ENCODE results near the gene LRRFIP1. TPM values are rescaled to one million over a fixed set of nuclear protein-coding genes. Genes with fewer than 3 reads are reported as not detected.

LRRFIP1 gene
- total and polyA plus RNA-seq, 4 experiments from 2014 or later: 88.0 to 198 (median 117) TPM

DNA sequence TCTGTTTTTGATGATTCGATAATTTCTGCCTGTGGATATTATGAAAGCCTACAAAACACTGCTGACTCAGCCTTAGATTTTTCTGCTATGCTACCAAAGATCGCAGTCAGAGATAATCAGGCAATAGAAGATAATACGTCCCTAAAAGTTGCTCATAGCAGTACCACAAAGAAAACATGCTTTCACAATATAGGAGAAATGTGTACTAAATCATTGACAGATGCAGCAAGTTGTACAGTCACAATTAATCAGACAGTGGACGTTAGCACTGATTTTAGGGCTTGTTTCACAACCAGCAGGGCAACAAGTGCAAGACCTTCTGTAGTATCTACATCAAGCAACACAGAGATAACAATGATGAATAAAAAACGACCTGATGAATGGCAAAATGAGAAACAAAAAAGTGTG lies 190.7 kb downstream of the LRRFIP1 start:
- Histone ChIP-seq H3K27ac (ENCODE audit: low read depth, low read length) (no peak overlapping the region), H3K4me1 (ENCODE audit: insufficient read depth, low read length) (no peaks in the 10 kb centered on the region), H3K9me3 (ENCODE audit: control insufficient read depth in 1 of 2, low read length in 2 of 2) (no peaks in the 10 kb centered on the region), H3K36me3 (ENCODE audit: insufficient read depth, low read length) (no peaks in the 10 kb centered on the region), H3K27me3 (ENCODE audit: insufficient read depth, low read length) (no peaks in the 10 kb centered on the region), H3K4me3 (ENCODE audit: low read length in 2 of 2) (no peak overlapping the region)
- no peak for DNase-seq
- H3K36me3 Mint-ChIP-seq: no peaks in the 10 kb centered on the region
- peaks cover 0 to 11% (median 4%) of the 10 kb centered on the region in 4 donors for H3K4me1 Mint-ChIP-seq
- intact Hi-C loops (cut with micrococcal nuclease): no loop called here
- ChIA-PET CTCF (ENCODE audit: partially characterized antibody) (no interaction called here), POLR2A (ENCODE audit: partially characterized antibody) (no interaction called here)
- no peak overlapping the region for H3K27ac Mint-ChIP-seq
- no peaks in the 10 kb centered on the region for H3K27me3 Mint-ChIP-seq
- H3K4me3 Mint-ChIP-seq: no peak overlapping the region
- H3K9me3 Mint-ChIP-seq: no peaks in the 10 kb centered on the region

DNA sequence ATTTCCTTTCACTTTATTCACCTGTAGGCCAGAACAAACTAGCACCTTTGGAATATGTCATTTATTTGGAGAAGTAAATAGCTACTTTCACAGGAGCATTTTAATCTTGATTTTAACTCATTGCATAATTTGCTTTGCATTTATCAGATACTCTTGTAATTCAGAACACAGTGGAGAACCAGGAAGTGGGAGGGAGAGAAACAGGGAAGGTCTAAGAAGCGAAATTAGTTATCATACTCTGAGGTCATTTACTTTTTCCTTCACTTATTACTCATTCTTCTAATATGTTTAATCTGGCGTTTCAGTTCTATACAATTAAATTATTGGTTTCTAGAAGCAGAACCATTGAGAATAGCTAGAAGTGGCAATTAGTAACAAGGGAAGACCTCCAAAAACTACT lies 191.8 kb downstream of the LRRFIP1 start:
- no peak overlapping the region for H3K4me3 ChIP-seq (ENCODE audit: low read length in 2 of 2)
- no peaks in the 10 kb centered on the region for H3K36me3 ChIP-seq (ENCODE audit: insufficient read depth, low read length)
- no peaks in the 10 kb centered on the region for H3K27me3 ChIP-seq (ENCODE audit: insufficient read depth, low read length)
- no peaks in the 10 kb centered on the region for H3K9me3 ChIP-seq (ENCODE audit: control insufficient read depth in 1 of 2, low read length in 2 of 2)
- Mint-ChIP-seq H3K9me3 (no peaks in the 10 kb centered on the region), H3K36me3 (no peaks in the 10 kb centered on the region), H3K4me1 (peaks cover 0 to 11% (median 4%) of the 10 kb centered on the region in 4 donors), H3K27me3 (no peaks in the 10 kb centered on the region), H3K4me3 (peak overlapping the region in 1 of 8 donors; percentile 23), H3K27ac (no peak overlapping the region)
- H3K4me1 ChIP-seq (ENCODE audit: insufficient read depth, low read length): no peaks in the 10 kb centered on the region
- no peak for DNase-seq
- no peak overlapping the region for H3K27ac ChIP-seq (ENCODE audit: low read depth, low read length)
- intact Hi-C loops (cut with micrococcal nuclease): no loop called here
- ChIA-PET CTCF (ENCODE audit: partially characterized antibody) (no interaction called here), POLR2A (ENCODE audit: partially characterized antibody) (no interaction called here)

DNA sequence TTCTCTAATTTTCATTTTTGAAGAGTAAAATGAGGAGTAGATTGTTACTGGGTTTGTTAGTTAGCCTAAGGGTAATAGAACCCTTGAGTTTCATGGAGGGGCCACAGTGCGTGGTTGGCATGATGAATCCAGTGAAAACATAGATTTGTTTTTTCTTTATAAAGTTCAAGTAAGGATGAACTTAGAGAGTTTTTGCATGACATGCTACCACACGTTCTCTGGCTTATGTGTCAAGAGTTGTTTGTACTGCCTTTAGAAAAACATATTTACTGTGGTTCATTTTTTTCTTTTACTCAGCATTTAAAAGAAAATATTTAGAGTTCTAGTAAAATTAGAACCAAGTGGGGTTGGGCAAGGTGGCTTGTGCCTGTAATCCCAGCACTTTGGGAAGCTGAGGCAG lies 193.0 kb downstream of the LRRFIP1 start:
- Histone ChIP-seq H3K4me3 (ENCODE audit: low read length in 2 of 2) (no peak overlapping the region), H3K36me3 (ENCODE audit: insufficient read depth, low read length) (no peaks in the 10 kb centered on the region), H3K9me3 (ENCODE audit: control insufficient read depth in 1 of 2, low read length in 2 of 2) (no peaks in the 10 kb centered on the region), H3K27ac (ENCODE audit: low read depth, low read length) (no peak overlapping the region), H3K4me1 (ENCODE audit: insufficient read depth, low read length) (no peaks in the 10 kb centered on the region), H3K27me3 (ENCODE audit: insufficient read depth, low read length) (no peaks in the 10 kb centered on the region)
- H3K36me3 Mint-ChIP-seq: no peaks in the 10 kb centered on the region
- CTCF ChIA-PET (ENCODE audit: partially characterized antibody): no interaction called here
- no peak overlapping the region for H3K4me3 Mint-ChIP-seq
- H3K27ac Mint-ChIP-seq: no peak overlapping the region
- POLR2A ChIA-PET (ENCODE audit: partially characterized antibody): no interaction called here
- peaks cover 0 to 11% (median 4%) of the 10 kb centered on the region in 4 donors for H3K4me1 Mint-ChIP-seq
- no peak for DNase-seq
- no peaks in the 10 kb centered on the region for H3K9me3 Mint-ChIP-seq
- intact Hi-C loops (cut with micrococcal nuclease): no loop called here
- no peaks in the 10 kb centered on the region for H3K27me3 Mint-ChIP-seq

DNA sequence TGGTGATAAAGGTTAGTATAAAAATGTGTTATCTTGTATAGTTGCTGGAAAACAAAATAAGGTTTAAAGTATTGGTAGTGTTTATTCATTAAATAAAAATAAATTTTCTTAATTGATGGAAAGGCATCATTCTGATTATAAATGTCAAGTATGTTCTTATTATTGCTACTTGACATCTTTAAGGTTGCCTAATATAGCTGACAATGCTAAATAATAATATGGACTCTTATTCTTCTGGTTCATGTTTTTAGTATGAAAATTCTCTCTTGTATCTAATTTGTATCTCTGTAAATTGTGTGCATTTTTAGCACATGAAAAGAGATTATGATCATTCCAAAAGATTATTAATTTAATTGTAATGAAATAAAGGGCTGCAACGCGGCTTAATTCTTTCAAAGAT lies 196.2 kb downstream of the LRRFIP1 start:
- Histone ChIP-seq H3K27me3 (ENCODE audit: insufficient read depth, low read length) (no peaks in the 10 kb centered on the region), H3K36me3 (ENCODE audit: insufficient read depth, low read length) (no peaks in the 10 kb centered on the region), H3K4me1 (ENCODE audit: insufficient read depth, low read length) (no peaks in the 10 kb centered on the region), H3K4me3 (ENCODE audit: low read length in 2 of 2) (no peak overlapping the region), H3K9me3 (ENCODE audit: control insufficient read depth in 1 of 2, low read length in 2 of 2) (no peaks in the 10 kb centered on the region), H3K27ac (ENCODE audit: low read depth, low read length) (no peak overlapping the region)
- no peak for DNase-seq
- Mint-ChIP-seq H3K27me3 (no peaks in the 10 kb centered on the region), H3K9me3 (no peaks in the 10 kb centered on the region), H3K4me3 (no peak overlapping the region), H3K4me1 (peaks cover 0 to 4% (median under 1%) of the 10 kb centered on the region in 4 donors), H3K27ac (no peak overlapping the region), H3K36me3 (no peaks in the 10 kb centered on the region)
- intact Hi-C loops (cut with micrococcal nuclease): no loop called here
- CTCF ChIA-PET (ENCODE audit: partially characterized antibody): no interaction called here
- POLR2A ChIA-PET (ENCODE audit: partially characterized antibody): no interaction called here

DNA sequence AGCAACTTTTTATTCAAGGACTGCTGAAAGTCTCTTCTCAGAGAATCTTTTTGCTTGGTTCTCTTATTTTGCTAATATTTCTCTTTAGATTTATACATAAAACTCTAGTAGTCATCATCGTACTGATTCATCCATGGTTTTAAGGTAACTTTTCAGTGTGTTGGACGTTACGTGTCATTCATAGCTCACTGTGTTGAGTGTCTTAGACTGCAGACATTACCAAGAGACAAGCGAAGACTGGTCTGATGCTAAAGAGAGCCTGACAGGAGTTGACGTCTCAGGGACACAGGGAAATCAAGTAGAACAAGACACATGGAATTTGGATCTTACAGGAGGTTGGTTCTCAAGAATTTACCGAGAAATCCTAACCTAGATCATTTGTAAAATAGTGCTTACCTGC lies 196.7 kb downstream of the LRRFIP1 start:
- Histone ChIP-seq H3K4me1 (ENCODE audit: insufficient read depth, low read length) (no peaks in the 10 kb centered on the region), H3K36me3 (ENCODE audit: insufficient read depth, low read length) (no peaks in the 10 kb centered on the region), H3K9me3 (ENCODE audit: control insufficient read depth in 1 of 2, low read length in 2 of 2) (no peaks in the 10 kb centered on the region), H3K27ac (ENCODE audit: low read depth, low read length) (no peak overlapping the region), H3K27me3 (ENCODE audit: insufficient read depth, low read length) (no peaks in the 10 kb centered on the region), H3K4me3 (ENCODE audit: low read length in 2 of 2) (no peak overlapping the region)
- H3K36me3 Mint-ChIP-seq: no peaks in the 10 kb centered on the region
- no peak overlapping the region for H3K4me3 Mint-ChIP-seq
- CTCF ChIA-PET (ENCODE audit: partially characterized antibody): no interaction called here
- no peaks in the 10 kb centered on the region for H3K27me3 Mint-ChIP-seq
- intact Hi-C loops (cut with micrococcal nuclease): no loop called here
- H3K4me1 Mint-ChIP-seq: peaks cover 0 to 3% (median under 1%) of the 10 kb centered on the region in 4 donors
- POLR2A ChIA-PET (ENCODE audit: partially characterized antibody): no interaction called here
- DNase-seq: no peak
- H3K9me3 Mint-ChIP-seq: no peaks in the 10 kb centered on the region
- H3K27ac Mint-ChIP-seq: no peak overlapping the region

DNA sequence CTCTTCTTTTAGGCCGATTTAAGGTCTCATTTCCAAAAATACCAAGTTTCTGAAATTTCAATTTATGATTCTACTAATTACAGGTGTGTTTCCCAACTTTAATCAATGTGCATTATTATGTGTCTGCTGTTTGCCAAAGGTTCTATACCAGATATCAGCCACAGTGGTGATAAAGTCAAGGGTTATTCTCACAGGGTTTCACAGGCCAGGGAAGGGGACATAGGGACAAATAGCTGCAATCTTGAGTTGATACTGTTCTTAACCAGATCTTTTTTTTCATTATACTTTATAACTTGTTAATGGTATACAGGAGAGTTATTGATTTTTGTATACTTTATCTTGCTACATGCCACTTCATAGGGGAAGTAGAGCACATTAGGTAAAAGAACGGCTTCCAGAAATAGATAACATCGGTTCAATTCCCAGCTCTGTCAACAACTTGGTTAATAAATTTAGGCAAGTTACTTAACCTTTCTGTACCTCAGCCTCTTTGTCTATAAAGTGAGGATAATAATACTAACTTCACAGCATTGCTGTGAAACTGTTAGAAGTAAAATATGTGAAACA lies 200.1 kb downstream of the LRRFIP1 start:
- H3K9me3 Mint-ChIP-seq: peaks cover 0 to 1% (median 0%) of the 10 kb centered on the region in 8 donors
- peaks cover 0 to 3% of the 10 kb centered on the region in 2 donors for H3K36me3 Mint-ChIP-seq
- Histone ChIP-seq H3K4me3 (ENCODE audit: low read length in 2 of 2) (no peak overlapping the region), H3K36me3 (ENCODE audit: insufficient read depth, low read length) (no peaks in the 10 kb centered on the region), H3K4me1 (ENCODE audit: insufficient read depth, low read length) (no peaks in the 10 kb centered on the region), H3K27ac (ENCODE audit: low read depth, low read length) (no peak overlapping the region), H3K27me3 (ENCODE audit: insufficient read depth, low read length) (no peaks in the 10 kb centered on the region), H3K9me3 (ENCODE audit: control insufficient read depth in 1 of 2, low read length in 2 of 2) (no peaks in the 10 kb centered on the region)
- no peaks in the 10 kb centered on the region for H3K27me3 Mint-ChIP-seq
- ChIA-PET CTCF (ENCODE audit: partially characterized antibody) (no interaction called here), POLR2A (ENCODE audit: partially characterized antibody) (no interaction called here)
- H3K4me1 Mint-ChIP-seq: no peaks in the 10 kb centered on the region
- DNase-seq: no peak
- no peak overlapping the region for H3K27ac Mint-ChIP-seq
- intact Hi-C loops (cut with micrococcal nuclease): no loop called here
- H3K4me3 Mint-ChIP-seq: no peak overlapping the region

Other genes with a start within 250 kb of the LRRFIP1 start
- gene COL6A3, start 213.4 kb upstream of the LRRFIP1 start, total RNA-seq: 1 to 10 TPM; 1.5 to 2.1 TPM
- under 1 TPM in 1 of 2 donors, not detected in 1; 0.56 TPM for gene COL6A3, start 213.4 kb upstream of the LRRFIP1 start, polyA plus RNA-seq
- gene MLPH, start 140.3 kb upstream of the LRRFIP1 start, total RNA-seq: not detected
- not detected for gene MLPH, start 140.3 kb upstream of the LRRFIP1 start, polyA plus RNA-seq
- gene PRLH, start 61.0 kb upstream of the LRRFIP1 start, total RNA-seq: not detected
- gene PRLH, start 61.0 kb upstream of the LRRFIP1 start, polyA plus RNA-seq: not detected
- not detected for gene RAB17, start 36.9 kb upstream of the LRRFIP1 start, total RNA-seq
- not detected for gene RAB17, start 36.9 kb upstream of the LRRFIP1 start, polyA plus RNA-seq
- gene RBM44, start 171.2 kb downstream of the LRRFIP1 start, total RNA-seq: 1 to 10 TPM in 1 of 2 experiments, under 1 TPM in 1; 0.61 to 1.1 TPM
- gene RBM44, start 171.2 kb downstream of the LRRFIP1 start, polyA plus RNA-seq: under 1 TPM; 0.17 to 0.33 TPM
- not detected for gene RAMP1, start 232.0 kb downstream of the LRRFIP1 start, total RNA-seq
- gene RAMP1, start 232.0 kb downstream of the LRRFIP1 start, polyA plus RNA-seq: 10 to 100 TPM in 1 of 2 donors, 1 to 10 TPM in 1; 1.3 to 10.8 TPM

Measured in CD4-positive, alpha-beta memory T cell (primary cell).